Measurements from ENCODE around the gene CCDC171.

Gene CCDC171

DNA sequence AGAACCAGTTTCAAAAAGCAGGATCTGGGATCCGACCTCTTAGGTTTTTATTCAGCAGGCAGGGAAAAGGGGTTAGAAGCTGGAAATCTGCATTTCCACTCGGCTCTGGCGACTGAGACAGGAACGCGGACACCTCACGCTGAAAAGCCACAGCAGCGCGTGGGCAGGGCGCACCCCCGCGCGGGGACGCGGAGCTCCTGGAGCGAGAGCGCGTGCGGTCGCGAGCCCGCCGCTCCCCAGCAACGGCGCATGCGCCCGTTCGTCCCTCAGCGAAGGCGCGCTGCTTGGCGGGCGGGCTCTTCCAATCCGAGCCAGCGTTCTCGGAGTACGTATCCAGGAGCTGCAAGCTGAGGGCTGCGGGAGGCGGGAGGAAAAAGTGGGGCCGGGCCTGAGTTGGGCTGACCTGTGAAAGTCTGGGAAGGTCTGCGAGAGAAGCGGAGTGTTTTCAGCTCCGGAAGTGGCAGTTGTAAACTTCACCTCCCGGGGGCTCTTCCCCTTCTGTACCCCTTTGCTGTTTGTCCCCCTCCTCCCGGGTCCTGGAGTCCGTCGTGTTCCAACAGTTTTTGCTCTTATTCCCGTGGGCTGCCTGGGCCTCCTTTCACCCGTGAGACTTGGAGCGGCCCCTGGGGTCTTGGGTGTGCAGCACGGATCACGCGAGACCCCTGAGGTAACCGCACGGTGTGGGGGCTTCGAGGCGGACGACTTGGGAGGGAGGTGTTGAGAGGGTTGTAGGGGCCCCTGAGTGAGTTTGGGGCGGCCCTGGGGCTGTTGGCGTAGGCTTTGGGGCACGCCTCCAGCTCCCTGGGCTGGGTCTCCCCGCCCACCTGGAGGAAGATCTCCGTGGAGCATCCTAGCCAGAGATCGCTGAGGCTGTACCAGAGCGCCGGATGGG is at the start of gene CCDC171:
TSS of gene CCDC171 (plus strand) at position 408 of the 892 bp plus-strand sequence. CDS start 11,046 bp downstream, outside the sequence.
- H3K4me1 ChIP-seq (ENCODE audit: control insufficient read depth, insufficient read depth, low read length), result no peaks in the 10 kb centered on the region

GRCh38 chr9:15505921-15506320 is 46.9 kb upstream of the CCDC171 start:
- Histone ChIP-seq H3K36me3 (ENCODE audit: control insufficient read depth, insufficient read depth, low read length) (no peaks in the 10 kb centered on the region), H3K4me3 (ENCODE audit: low read length) (no peak overlapping the region), H3K27ac (ENCODE audit: low read depth, low read length) (no peak overlapping the region), H3K9ac (ENCODE audit: low read length) (no peak overlapping the region), H3K4me1 (ENCODE audit: control insufficient read depth, insufficient read depth, low read length) (no peaks in the 10 kb centered on the region), H3K27me3 (ENCODE audit: control insufficient read depth, insufficient read depth, low read length) (no peaks in the 10 kb centered on the region)

More for the DNA sequence above, at the start of gene CCDC171:
- Histone ChIP-seq H3K9ac (ENCODE audit: low read length) (peak within 1 kb of the TSS; percentile 45), H3K27ac (ENCODE audit: low read depth, low read length) (peak within 1 kb of the TSS; percentile 82), H3K4me3 (ENCODE audit: low read length) (peak within 1 kb of the TSS; percentile 99), H3K36me3 (ENCODE audit: control insufficient read depth, insufficient read depth, low read length) (no peaks in the 10 kb centered on the region), H3K27me3 (ENCODE audit: control insufficient read depth, insufficient read depth, low read length) (no peaks in the 10 kb centered on the region)

DNA sequence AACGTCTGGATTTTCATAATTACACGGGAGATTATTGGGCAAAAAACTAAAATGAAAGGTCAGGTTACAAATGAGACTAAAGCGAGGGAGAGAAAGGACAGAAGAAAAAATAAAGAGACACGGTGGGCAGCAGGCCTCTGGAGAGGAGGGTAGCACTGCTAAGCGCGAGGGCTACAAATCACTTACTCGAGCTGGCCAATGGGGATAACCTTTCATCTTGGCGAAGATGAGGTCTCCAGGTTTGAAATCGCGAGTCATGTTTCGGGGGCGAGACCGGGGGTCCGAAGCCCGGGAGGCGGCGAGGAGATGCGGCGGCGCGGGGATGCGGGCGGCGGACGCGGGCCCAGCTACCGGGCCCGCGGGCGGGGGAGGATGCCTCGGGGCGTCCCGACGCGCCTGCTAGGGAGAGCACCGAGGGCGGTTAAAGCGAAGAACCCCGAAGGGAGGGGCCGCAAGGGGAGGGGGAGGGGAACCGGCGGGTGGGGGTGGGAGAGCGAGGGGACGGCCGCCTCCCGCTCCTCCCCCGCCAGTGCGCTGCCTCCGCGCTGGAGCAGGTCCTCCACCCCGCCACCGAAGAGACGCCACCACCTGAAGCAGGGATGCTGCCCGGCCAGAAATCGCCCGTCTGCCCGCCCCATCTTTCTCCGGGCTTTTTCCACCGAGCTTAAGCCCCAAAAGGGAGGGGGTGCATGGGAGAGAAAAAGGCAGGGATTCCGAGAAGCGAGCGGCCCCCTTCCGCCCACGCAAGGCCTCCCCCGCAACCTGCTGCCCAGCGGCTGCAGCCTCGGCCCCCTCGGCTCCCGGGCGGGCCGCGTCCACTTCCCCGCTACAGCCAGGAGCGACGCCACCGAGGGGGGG is 42.7 kb upstream of the CCDC171 start:
- Histone ChIP-seq H3K27me3 (ENCODE audit: control insufficient read depth, insufficient read depth, low read length) (no peaks in the 10 kb centered on the region), H3K4me1 (ENCODE audit: control insufficient read depth, insufficient read depth, low read length) (no peaks in the 10 kb centered on the region), H3K27ac (ENCODE audit: low read depth, low read length) (peak overlapping the region; percentile 92), H3K9ac (ENCODE audit: low read length) (peak overlapping the region; percentile 85), H3K4me3 (ENCODE audit: low read length) (peak overlapping the region; percentile 89), H3K36me3 (ENCODE audit: control insufficient read depth, insufficient read depth, low read length) (no peaks in the 10 kb centered on the region)

GRCh38 chr9:15510789-15511575 is 41.9 kb upstream of the CCDC171 start, which contains the start of gene PSIP1:
Gene PSIP1, minus strand, starts transcription at chr9:15510970. Its CDS starts 782 bp downstream, at chr9:15510188.
- no peaks in the 10 kb centered on the region for H3K27me3 ChIP-seq (ENCODE audit: control insufficient read depth, insufficient read depth, low read length)
- peak within 1 kb of the TSS; percentile 85 for H3K9ac ChIP-seq (ENCODE audit: low read length)
- H3K4me1 ChIP-seq (ENCODE audit: control insufficient read depth, insufficient read depth, low read length), result no peaks in the 10 kb centered on the region
- H3K4me3 ChIP-seq (ENCODE audit: low read length), result peak within 1 kb of the TSS; percentile 89
- H3K27ac ChIP-seq (ENCODE audit: low read depth, low read length), result peak within 1 kb of the TSS; percentile 92
- H3K36me3 ChIP-seq (ENCODE audit: control insufficient read depth, insufficient read depth, low read length), result no peaks in the 10 kb centered on the region

- no peak overlapping the region for H3K27ac ChIP-seq (ENCODE audit: low read depth, low read length)
- no peaks in the 10 kb centered on the region for H3K4me1 ChIP-seq (ENCODE audit: control insufficient read depth, insufficient read depth, low read length)
- H3K27me3 ChIP-seq (ENCODE audit: control insufficient read depth, insufficient read depth, low read length), result no peaks in the 10 kb centered on the region
- H3K36me3 ChIP-seq (ENCODE audit: control insufficient read depth, insufficient read depth, low read length), result no peaks in the 10 kb centered on the region
- no peak overlapping the region for H3K9ac ChIP-seq (ENCODE audit: low read length)
- H3K4me3 ChIP-seq (ENCODE audit: low read length), result no peak overlapping the region
Measured at GRCh38 chr9:15512204-15512603, 40.6 kb upstream of the CCDC171 start.

GRCh38 chr9:15512889-15513288 is 40.0 kb upstream of the CCDC171 start:
- Histone ChIP-seq H3K4me3 (ENCODE audit: low read length) (no peak overlapping the region), H3K27me3 (ENCODE audit: control insufficient read depth, insufficient read depth, low read length) (no peaks in the 10 kb centered on the region), H3K36me3 (ENCODE audit: control insufficient read depth, insufficient read depth, low read length) (no peaks in the 10 kb centered on the region), H3K4me1 (ENCODE audit: control insufficient read depth, insufficient read depth, low read length) (no peaks in the 10 kb centered on the region), H3K27ac (ENCODE audit: low read depth, low read length) (no peak overlapping the region), H3K9ac (ENCODE audit: low read length) (no peak overlapping the region)

DNA sequence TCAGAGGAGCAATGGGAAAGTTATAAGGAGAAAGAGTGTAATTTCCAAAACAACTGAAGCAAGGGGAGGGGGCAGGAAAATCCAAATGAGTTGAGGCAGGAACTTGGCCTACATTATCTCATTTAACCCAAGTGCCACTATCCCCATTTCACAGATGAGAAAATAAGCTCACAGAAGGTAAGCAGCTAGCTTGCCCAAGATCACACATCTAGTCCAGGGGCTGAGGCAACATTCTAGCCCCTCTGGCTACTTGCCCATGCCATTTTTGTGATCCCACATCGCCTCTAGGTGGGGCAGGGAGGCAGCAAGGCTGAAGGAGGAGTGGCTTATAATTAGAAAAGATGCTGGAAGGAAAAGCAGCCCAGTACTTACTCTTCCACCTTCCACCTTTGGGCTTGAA is 39.5 kb upstream of the CCDC171 start:
- no peak overlapping the region for H3K4me3 ChIP-seq (ENCODE audit: low read length)
- no peak overlapping the region for H3K9ac ChIP-seq (ENCODE audit: low read length)
- no peak overlapping the region for H3K27ac ChIP-seq (ENCODE audit: low read depth, low read length)
- H3K36me3 ChIP-seq (ENCODE audit: control insufficient read depth, insufficient read depth, low read length), result no peaks in the 10 kb centered on the region
- H3K27me3 ChIP-seq (ENCODE audit: control insufficient read depth, insufficient read depth, low read length), result no peaks in the 10 kb centered on the region
- no peaks in the 10 kb centered on the region for H3K4me1 ChIP-seq (ENCODE audit: control insufficient read depth, insufficient read depth, low read length)

GRCh38 chr9:15519831-15520230 is 33.0 kb upstream of the CCDC171 start:
- no peak overlapping the region for H3K4me3 ChIP-seq (ENCODE audit: low read length)
- H3K4me1 ChIP-seq (ENCODE audit: control insufficient read depth, insufficient read depth, low read length), result no peaks in the 10 kb centered on the region
- H3K9ac ChIP-seq (ENCODE audit: low read length), result no peak overlapping the region
- peaks cover 2% of the 10 kb centered on the region for H3K27me3 ChIP-seq (ENCODE audit: control insufficient read depth, insufficient read depth, low read length)
- H3K27ac ChIP-seq (ENCODE audit: low read depth, low read length), result no peak overlapping the region
- no peaks in the 10 kb centered on the region for H3K36me3 ChIP-seq (ENCODE audit: control insufficient read depth, insufficient read depth, low read length)

DNA sequence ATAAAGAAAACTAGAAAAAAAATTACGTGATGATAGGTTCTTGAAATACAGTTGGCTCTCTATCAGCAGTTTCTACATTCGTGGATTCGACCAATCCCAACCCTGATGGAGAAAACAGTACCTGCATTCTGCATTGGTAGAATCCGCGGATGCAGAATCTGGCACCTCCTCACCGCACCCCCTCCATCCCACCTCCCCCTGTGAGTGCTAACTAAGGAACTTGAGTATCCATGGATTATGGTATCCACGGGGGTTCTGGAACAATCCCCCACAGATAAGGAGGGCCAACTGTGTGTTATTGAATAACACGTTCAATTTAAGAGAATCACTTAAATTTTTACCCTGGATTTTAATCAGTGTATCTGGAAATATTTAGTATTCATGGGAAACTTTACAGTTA is 31.6 kb upstream of the CCDC171 start:
- peaks cover 2% of the 10 kb centered on the region for H3K27me3 ChIP-seq (ENCODE audit: control insufficient read depth, insufficient read depth, low read length)

DNA sequence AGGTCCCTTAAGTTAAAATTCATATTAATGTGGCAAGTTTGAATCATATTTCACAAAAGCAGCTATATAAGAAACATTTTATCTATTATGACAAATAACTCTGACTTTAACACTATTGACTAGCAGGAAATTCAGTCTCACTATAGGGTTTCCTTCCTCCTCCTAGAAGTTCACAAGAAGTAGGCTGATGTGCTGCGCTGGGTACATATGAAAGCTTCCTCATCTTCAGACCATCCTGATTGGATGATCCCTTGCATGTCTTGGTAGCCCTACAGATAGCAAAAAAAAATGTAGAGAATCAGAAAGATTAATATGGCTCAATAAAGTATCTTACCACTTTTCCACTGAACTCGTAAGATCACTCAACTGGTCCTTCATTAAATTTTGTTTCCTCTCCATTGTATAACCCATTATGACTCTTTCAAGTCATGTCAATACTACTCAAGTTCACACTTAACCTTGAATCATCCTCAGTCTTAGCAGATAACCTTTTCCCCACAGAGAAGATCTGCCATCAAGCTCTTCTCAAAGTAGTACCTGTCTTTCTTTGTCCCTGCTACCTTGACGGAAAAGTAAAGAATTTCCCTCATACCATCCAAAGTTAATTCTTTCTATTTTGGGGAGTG is 30.6 kb upstream of the CCDC171 start:
- Histone ChIP-seq H3K9ac (ENCODE audit: low read length) (no peak overlapping the region), H3K4me3 (ENCODE audit: low read length) (no peak overlapping the region), H3K27me3 (ENCODE audit: control insufficient read depth, insufficient read depth, low read length) (peaks cover 2% of the 10 kb centered on the region), H3K36me3 (ENCODE audit: control insufficient read depth, insufficient read depth, low read length) (no peaks in the 10 kb centered on the region), H3K27ac (ENCODE audit: low read depth, low read length) (no peak overlapping the region), H3K4me1 (ENCODE audit: control insufficient read depth, insufficient read depth, low read length) (no peaks in the 10 kb centered on the region)

More for the DNA sequence above, 31.6 kb upstream of the CCDC171 start:
- Histone ChIP-seq H3K4me1 (ENCODE audit: control insufficient read depth, insufficient read depth, low read length) (no peaks in the 10 kb centered on the region), H3K4me3 (ENCODE audit: low read length) (no peak overlapping the region), H3K27ac (ENCODE audit: low read depth, low read length) (no peak overlapping the region), H3K9ac (ENCODE audit: low read length) (no peak overlapping the region), H3K36me3 (ENCODE audit: control insufficient read depth, insufficient read depth, low read length) (no peaks in the 10 kb centered on the region)

- Histone ChIP-seq H3K9ac (ENCODE audit: low read length) (no peak overlapping the region), H3K27ac (ENCODE audit: low read depth, low read length) (no peak overlapping the region), H3K4me1 (ENCODE audit: control insufficient read depth, insufficient read depth, low read length) (no peaks in the 10 kb centered on the region), H3K36me3 (ENCODE audit: control insufficient read depth, insufficient read depth, low read length) (no peaks in the 10 kb centered on the region), H3K4me3 (ENCODE audit: low read length) (no peak overlapping the region), H3K27me3 (ENCODE audit: control insufficient read depth, insufficient read depth, low read length) (peaks cover 2% of the 10 kb centered on the region)
Measured at GRCh38 chr9:15524845-15525455, 27.9 kb upstream of the CCDC171 start.
